Measurements from ENCODE around the gene XRN2.
"Not testable (repeated sequence)": the region's sequence is repeated elsewhere in the genome, so short reads cannot be mapped to it uniquely, and the experiment has no call there.

The XRN2 gene

GRCh38 chr20:21421601-21422236, 118.6 kb downstream of the XRN2 start:
- DNase-seq = no peak
- TF ChIP-seq POLR2A (IDR thresholded peaks at IDR 0.05; ENCODE audit: low read length) (no peak), GATA1 (IDR thresholded peaks at IDR 0.05; ENCODE audit: low read depth, low read length) (no peak)

GRCh38 chr20:21423712-21424111, 120.6 kb downstream of the XRN2 start:
- DNase-seq = not testable (repeated sequence)

- DNase-seq = no peak
- TF ChIP-seq POLR2A (IDR thresholded peaks at IDR 0.05; ENCODE audit: low read length) (no peak), GATA1 (IDR thresholded peaks at IDR 0.05; ENCODE audit: low read depth, low read length) (no peak)
Observed at GRCh38 chr20:21424846-21425245, 121.7 kb downstream of the XRN2 start.

DNA sequence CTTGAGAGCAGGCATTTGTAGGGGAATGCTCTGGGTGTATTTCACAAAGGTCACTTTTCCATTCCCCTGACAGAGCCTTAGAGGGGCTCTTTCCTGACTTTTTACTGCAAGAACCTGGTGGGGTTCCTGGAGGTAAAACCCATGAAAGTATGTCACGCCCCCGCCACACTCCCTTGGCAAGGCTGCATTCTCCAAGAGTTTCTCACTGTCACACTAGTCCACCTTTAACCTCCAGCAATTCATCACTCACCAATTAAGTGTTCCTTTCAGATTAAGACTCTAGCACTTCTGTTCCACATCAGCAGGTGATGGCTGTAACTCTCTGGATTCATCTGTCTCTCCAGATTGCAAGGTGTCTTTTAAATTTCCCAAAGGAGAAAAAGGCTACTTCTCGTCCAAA, 126.9 kb downstream of the XRN2 start:
- DNase-seq = no peak
- TF ChIP-seq GATA1 (IDR thresholded peaks at IDR 0.05; ENCODE audit: low read depth, low read length) (no peak), POLR2A (IDR thresholded peaks at IDR 0.05; ENCODE audit: low read length) (no peak)

GRCh38 chr20:21432911-21433310, 129.8 kb downstream of the XRN2 start:
- DNase-seq = no peak
- TF ChIP-seq GATA1 (IDR thresholded peaks at IDR 0.05; ENCODE audit: low read depth, low read length) (no peak), POLR2A (IDR thresholded peaks at IDR 0.05; ENCODE audit: low read length) (no peak)

- TF ChIP-seq GATA1 (IDR thresholded peaks at IDR 0.05; ENCODE audit: low read depth, low read length) (no peak), POLR2A (IDR thresholded peaks at IDR 0.05; ENCODE audit: low read length) (no peak)
- DNase-seq = peak in 1 of 2 experiments; percentile 10
Observed at GRCh38 chr20:21433329-21433890, 130.3 kb downstream of the XRN2 start.

DNA sequence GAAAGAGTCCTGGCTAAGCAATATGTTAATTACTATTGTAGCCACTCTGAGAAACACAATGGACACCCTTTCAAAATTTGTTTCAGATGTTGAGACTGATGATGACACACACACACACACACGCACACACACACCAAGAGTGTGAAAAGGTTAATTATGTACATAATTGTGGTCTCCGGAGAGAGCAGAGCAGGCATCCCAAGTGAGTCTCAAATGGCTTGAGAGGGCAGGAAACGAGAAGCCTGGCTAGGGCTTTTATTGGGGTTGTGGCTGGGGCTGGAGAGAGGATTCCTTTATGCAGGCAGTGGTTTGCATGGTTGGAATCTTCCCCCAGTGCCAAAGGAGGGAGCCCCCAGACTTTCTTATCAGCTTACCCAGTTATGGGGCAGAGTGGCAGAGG, 132.4 kb downstream of the XRN2 start:
- TF ChIP-seq GATA1 (IDR thresholded peaks at IDR 0.05; ENCODE audit: low read depth, low read length) (no peak), POLR2A (IDR thresholded peaks at IDR 0.05; ENCODE audit: low read length) (no peak)
- DNase-seq = no peak

GRCh38 chr20:21436205-21436604, 133.1 kb downstream of the XRN2 start:
- TF ChIP-seq GATA1 (IDR thresholded peaks at IDR 0.05; ENCODE audit: low read depth, low read length) (no peak), POLR2A (IDR thresholded peaks at IDR 0.05; ENCODE audit: low read length) (no peak)
- DNase-seq = no peak

DNA sequence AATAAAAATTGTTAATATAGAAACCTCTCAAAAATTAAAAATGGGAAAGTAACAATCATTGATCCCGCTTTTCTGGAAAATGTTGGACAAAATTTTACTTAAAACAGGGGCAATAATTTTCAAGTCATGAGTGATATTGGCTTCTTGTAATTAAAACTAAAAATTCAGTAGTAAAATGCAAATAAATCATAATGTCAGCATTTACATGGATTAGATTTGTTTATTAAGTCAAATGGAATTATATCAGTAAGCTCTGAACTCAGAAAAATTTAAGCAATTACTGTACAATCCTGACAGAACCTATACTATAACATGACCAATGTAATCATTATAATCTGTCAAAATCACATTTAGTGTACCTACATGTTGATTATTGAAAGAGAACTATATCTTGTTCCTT, 134.1 kb downstream of the XRN2 start:
- no peak for DNase-seq
- TF ChIP-seq GATA1 (IDR thresholded peaks at IDR 0.05; ENCODE audit: low read depth, low read length) (no peak), POLR2A (IDR thresholded peaks at IDR 0.05; ENCODE audit: low read length) (no peak)

- no peak for TF ChIP-seq GATA1 (IDR thresholded peaks at IDR 0.05; ENCODE audit: low read depth, low read length)
- no peak for TF ChIP-seq POLR2A (IDR thresholded peaks at IDR 0.05; ENCODE audit: low read length)
- DNase-seq = no peak
Observed at GRCh38 chr20:21437816-21438215, 134.7 kb downstream of the XRN2 start.

Data from erythroblast (primary cell).